Activated CD4-positive, alpha-beta T cell treated with anti-CD3 and anti-CD28 coated beads, Interleukin-2, amount 50 U/mL, for 1 hour (primary cell): ENCODE data around the gene BMPR1A.
"Not testable (repeated sequence)": the region's sequence is repeated elsewhere in the genome, so short reads cannot be mapped to it uniquely, and the experiment has no call there.

Experiments
- DNase-seq: peaks from one replicate; pipeline ENCODE4 v3.0.0-alpha.2; 2020

BMPR1A gene

DNA sequence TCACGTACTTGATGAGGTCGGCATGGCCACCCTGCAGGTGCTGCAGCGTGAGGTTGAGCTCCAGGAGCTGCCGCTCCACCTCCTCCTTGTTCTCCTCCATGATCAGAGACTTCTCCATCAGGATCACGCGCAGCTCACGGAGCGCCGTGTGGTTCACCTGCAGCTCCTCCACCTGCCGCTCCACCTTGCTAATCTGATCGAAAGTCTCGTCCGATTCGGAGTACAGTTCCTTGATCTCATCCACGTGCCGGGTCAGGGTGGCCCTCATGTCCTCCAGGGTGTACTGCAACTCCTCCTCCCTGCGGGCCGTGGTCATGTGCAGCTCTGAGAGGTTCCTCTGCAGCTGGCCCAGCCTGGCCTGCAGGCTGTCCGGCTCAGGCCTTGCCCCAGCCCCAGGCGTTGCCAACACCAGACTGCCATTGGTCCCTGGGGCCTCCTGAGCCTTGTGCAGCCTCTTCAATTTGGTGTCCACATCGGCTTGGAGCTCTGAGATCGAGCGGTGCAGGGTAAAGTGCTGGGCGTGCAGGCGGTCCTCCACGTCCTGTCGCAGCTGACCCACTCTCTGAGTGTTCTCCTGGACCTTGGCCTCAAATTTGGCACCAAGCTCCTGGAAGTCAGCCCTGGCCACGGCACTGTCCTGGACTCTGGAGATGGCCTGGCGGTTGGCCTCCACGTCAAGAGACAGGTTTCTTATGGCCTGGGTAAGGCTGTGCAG lies 187.1 kb downstream of the BMPR1A start:
- DNase-seq: no peak

DNA sequence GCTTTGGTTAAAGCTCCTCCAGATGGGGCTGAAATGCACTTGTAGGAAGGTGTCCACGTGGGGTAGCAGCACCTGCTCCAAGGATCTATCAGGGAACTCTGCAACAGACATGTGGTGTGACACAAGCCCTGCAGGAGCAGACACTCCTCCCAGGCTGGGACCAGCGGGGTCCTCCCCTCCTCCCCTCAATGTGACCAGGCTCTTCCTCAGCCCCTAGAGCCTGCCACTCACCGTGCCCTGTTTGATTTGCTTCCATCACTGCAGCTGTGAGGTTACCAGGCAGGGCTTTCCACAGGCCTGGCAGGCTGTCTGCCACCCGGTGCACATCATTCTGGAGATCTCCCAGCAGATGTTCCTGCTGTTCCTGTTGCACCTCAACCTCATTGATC lies 187.6 kb downstream of the BMPR1A start:
- DNase-seq: no peak

DNA sequence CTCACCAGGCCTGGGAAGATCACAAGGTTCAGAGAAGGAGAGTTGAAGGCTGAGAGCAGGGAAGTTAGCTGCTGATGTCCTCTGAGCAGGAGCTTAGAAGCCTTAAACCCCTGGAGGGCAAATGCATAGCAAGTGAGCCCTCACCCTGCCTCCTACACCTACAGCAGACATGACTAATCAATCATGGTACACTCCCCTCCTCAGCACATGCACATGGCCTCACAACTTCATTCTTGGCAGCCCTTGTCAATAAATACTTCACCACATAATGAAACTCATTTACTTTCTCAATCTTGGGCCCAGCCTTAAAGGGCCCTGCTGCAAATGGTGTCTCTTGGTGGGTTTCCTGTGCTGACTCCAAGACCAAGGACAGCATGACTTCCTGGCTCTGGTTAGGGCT lies 188.1 kb downstream of the BMPR1A start:
- no peak for DNase-seq

DNA sequence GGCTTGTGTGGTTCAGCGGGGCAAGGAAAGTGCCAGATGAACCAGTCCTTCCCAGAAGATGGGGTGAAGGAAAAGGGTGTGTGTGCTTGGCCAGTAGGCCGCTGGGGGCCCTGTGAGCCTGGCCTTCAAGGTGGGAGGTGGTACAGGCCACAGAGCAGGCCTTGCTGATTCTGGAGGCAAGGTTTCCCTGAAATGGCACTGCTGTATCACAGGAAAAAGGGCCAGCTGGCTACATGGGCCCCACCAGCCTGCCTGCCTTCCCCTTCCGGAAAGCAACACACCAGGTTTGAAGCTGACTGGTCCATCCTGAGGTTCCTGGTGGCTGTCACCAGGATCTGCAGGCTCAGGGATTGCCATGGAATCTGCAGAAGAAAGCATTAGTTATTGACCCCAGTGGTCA lies 188.5 kb downstream of the BMPR1A start:
- DNase-seq: no peak

DNA sequence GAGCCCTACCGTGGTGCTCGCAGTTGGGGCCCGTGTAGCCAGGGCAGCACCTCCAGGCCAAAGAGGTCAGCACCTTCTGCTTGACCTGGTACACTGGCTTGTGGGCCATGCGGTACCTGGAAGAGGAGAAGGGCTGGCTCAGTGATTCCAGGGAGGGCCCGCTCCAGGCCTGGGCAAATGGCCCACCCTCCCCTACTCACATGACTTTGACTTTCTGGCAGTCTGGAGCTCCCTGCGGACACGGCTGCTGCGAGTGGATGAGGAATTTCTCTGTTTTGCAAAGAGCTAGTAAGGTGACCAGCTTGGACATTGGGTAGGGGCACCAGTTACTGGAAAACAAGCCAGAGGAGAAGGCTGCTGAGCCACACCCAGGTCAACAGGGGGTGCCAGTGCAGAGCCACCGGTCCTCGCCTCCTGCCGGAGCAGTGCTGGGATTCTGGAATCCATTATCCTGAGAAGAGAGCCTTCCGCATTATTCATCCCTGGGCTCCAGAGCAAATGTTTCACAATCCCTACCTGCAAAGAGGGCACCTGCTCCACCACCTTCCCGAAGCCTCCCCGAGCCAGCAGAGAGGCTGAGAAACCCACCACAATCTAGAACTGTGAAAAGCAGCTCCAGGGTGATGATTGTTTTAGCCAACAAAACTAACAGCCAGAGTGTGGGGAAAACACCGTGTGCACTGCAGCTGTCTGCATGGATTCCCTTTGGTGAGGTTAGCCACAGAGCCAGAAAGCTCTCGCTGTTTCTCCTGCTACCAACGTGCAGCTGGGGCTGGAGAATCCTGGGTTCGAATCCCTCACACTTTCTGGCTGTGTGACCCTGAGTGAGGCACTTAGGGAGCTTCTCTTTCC lies 189.2 kb downstream of the BMPR1A start:
- DNase-seq: no peak

DNA sequence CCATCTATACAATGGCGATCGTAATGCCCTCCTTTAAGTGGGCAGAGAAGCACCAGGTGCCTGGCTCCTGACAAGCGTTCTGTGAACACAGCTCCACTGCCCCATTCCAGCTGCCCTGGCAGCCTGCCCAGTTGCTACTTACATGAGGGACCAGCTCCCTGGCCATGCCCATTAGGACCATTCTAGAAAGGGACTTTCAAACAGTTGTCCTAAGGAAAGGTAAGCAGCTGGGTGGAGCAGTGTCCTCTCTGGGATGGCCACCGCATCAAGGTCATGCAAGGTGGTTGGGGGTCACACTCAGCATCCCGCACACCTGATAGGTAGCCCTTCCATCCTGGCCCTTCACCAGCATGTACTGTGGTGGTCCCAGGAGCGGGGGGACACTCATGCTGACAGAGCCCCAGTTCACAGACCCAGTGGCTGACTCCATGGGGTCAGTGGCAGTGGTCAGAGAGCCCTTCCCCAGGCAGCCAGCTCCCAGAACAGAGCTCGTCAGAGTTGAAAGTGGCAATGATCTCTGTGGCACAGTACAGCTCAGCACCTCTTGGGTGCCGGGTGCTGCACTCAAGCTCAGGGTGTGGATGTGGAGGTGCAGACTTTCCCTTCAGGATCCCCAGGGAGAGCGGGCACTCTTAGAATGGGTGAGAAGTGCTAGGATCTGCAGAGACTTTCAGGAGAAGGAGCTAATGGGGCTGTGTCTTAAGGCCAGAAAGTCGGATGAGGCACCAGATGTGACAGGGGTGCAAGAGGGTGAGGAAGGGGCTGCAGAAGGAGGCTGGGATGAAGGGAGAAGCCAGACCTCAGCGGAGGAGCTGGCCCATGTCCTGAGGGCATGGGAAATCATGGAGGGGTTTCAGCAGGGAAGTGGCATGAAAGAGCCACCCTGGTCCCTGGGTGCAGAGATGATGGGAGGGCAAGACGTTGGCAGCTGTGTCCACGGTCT lies 190.1 kb downstream of the BMPR1A start:
- no peak for DNase-seq

DNA sequence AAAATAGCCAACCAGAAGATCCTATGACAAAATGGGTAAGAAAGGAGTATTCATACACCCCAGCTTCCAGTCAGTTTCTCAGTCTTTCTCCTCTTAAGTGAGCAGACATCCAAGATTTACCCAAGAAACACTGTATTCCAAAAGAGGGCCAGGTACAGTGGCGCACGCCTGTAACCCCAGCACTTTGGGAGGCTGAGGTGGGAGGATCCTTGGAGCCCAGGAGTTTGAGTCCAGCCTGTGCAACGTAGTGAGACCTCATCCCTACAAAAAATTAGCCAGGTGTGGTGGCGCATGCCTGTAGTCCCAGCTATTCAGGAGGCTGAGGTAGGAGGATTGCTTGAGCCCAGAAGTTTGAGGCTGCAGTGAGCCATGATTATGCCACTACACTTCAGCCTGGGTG lies 191.4 kb downstream of the BMPR1A start:
- not testable (repeated sequence) for DNase-seq

DNA sequence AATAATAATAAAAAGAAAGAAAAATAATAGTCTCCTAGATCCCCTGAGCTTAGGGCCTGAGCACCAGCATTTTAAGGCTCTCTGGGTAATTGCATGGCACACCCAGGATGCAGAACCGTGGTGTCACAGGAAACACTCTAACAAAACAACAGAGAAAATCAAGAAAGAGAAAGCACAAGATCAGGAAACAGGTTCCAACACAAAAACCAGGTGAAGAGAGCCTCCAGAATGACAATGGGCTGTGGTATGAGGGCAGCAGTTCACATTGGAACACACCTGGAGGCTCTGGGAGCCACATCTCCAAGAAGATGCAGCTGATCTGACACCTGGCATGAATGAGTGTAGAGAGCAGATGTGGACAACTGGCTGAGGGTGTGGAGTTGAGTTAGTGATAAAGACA lies 193.9 kb downstream of the BMPR1A start:
- no peak for DNase-seq

DNA sequence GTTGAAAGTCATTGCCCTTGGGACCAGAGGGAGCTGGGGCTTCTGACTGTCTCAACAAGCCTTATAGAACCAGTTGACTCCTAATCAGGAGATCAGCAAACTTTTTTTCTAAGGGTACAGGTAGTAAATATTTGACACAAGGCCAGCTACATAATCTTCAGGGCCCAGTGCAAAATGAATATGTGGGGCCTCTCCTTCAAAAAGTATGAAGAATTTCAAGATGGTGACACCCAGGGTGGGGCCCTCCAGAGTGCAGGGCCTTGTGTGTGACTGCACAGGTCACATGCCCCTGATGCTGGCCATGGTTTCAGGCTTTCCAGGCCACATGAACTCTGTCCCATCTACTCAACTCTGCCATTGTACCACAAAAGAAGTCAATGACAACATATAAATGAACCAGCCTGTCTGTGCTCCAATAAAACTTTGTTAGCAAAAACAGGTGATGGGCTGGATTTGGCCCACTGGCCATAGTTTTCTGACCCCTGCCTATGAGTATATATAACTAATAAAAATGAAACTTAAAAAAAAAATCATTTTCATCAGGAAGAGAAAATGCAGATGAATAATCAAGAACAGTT lies 194.9 kb downstream of the BMPR1A start:
- no peak for DNase-seq

DNA sequence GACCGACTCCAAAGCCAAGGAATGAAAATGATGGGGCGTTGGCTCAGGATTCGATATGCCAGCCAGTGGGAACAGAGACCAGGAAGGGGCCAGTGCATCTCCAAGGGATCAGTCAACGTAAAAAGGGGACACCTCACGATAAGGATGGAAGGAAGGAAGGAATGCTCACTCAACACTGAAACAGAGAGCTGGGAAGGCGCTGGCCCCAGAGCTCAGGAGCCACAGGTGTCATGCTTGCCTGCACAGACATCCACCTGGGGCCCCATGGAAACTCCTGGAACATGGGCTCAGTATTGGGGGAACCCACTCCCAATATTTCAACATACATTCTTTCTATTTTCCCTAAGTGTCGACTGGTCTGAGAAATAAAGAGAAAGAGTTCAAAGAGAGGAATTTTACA lies 195.7 kb downstream of the BMPR1A start:
- no peak for DNase-seq

DNA sequence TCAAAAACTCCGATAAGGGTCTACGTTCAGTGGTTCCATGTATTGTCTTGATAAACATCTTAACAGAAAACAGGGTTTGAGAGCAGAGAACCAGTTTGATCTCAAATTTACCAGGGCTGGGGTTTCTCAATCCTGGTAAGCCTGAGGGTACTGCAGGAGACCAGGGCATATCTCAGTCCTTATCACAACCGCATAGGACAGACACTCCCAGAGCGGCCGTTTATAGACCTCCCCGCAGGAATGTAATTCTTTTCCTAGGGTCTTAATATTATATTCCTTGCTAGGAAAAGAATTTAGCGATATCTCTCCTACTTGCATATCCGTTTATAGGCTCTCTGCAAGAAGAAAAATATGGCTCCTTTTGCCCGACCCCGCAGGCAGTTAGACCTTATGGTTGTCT lies 196.3 kb downstream of the BMPR1A start:
- DNase-seq: not testable (repeated sequence)

DNA sequence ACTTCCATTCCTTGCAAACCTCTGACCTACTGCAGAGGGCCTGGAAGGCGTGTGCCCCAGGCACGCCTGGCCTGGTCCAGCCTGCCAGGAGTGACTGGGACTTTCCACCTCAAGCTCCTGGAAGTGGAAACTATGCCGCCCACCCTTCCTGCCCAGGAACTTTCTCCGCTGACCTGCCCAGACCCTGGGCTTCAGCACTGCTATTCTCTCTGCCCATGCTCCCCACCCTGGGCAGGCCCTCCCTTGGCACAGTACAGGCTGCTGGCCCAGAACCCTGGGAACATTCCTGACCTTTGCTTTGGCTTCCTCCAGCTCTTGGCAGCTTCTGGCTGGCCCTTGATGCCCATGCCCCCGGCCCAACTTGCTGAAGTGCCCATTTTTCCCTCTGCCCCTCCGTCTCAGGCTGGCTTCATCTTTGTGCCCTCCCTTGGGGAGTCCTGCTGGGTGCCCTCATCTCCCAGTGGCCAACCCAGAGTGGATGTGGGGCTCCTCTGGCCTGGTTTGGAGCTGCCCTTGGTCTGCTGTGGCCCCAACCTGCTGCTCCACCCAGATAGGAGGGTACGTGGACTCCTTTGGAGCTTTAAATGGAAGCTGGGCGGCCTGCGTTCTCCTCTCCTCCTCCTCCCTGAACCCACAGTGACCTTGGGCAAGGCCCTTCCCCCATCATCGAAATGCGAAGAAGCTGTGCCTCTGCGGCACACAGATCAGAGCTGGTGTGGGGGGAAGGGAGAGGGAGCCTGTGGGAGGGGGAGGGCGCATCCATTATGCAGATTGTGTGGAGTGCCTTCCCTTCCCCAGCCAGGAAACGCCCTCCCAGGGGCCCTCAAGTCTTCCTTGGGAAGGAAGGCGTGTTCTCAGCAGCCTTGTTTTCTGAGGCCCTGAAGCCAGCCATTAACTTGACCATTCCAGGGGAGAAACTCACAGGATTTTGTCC lies 197.6 kb downstream of the BMPR1A start:
- DNase-seq: no peak

DNA sequence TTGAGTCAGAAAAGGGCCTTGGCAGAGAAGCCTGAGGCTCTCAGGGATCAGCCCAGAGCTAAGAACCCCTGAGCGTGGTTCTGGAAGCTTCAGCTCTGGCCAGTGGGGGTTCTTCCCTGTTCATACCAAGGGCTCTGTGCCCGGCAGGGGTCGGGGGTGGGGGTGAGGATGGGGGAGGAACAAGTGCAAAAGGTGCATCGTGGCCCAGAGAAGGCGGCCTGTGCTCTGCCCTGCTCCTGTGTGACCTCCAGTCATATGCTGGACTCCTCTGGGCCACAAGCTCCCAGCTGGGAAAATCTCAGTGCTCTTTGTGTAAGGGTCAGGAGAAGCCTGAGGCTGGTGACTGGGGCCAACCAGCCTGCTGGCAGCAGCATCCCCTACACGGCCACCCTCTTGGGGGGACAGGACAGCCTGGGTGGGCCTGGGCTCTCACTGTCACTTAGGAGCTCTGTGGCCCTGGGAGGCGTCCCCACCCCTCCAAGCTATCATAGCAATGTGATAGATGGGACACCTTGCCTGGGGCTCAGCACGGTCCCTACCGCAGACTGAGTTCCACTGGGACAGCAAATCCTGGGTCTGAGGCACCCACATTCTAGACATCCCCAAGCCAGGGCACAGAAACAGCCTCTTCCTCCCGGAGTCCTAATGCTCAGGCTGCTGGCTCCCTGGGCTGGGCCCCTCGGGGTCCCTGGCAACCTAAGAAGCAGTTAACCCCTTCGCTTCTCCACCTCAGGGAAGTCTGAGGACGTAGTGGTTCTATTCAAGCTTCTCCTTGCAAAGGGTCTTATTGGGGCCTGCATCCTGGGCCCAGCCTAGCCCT lies 198.5 kb downstream of the BMPR1A start:
- DNase-seq: no peak

DNA sequence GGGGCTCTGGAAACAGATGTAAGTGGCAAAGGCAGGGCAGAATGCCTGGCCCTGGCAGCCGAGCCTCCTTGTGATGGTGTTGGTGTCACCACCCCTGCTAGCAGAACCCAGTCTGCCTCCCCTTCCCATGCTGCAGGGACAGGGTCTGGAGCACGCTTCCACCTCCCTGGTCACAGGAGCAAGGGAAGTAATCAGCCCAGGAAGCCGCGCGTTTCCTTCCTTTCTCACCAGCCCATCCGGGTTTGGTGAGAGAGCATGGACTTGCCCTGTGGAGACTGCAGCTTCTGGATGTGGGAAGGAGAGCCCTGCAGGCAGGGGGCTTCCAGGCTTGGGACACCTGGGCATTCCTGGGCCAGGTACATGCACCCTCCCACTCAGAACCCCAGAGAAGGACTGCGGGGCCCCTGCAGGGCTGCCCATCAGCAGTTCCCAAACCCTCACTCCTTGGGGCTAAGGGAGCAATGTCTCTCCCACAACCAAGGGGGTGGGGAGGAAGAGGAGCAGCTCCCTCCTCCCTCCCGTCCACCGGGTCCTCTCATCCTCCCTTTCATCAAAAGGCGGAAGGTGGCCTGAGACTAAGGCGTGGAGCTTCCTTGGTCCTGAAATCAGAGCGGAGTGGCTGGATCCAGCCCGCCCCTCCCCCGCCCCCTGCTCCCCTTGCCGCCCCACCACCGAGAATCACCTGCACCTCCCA lies 199.2 kb downstream of the BMPR1A start:
- no peak for DNase-seq

DNA sequence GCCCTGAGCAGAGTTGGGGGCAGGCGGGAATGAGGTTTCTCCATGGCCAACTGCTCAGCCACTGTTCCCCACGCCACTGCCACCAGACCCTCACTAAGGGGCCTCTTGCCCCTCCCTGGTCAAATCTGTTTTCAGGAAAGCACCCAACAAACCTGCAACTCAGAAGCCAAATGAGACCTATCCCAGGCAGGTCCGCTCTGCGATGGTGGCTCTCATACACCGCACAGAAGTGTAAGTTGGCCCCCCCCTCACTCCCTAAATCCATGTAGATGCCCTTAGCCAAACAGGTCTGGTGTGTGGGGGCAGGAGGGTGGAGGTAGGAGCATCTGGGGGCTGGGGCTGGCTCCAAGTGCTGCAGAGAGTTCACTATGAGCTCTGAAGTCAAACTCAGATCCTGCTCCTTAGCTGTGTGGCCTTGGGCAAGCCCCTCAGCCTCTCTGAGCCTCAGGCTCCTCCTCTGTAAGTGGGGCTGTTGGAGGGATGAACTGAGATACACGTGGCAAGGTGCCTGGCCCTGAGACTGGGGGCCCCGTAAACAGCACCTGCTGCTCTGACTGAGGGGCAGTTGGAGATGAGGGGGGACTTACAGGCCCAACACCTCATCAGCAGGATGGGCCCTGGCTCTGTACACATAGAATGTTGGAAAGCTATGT lies 199.9 kb downstream of the BMPR1A start:
- DNase-seq: no peak

DNA sequence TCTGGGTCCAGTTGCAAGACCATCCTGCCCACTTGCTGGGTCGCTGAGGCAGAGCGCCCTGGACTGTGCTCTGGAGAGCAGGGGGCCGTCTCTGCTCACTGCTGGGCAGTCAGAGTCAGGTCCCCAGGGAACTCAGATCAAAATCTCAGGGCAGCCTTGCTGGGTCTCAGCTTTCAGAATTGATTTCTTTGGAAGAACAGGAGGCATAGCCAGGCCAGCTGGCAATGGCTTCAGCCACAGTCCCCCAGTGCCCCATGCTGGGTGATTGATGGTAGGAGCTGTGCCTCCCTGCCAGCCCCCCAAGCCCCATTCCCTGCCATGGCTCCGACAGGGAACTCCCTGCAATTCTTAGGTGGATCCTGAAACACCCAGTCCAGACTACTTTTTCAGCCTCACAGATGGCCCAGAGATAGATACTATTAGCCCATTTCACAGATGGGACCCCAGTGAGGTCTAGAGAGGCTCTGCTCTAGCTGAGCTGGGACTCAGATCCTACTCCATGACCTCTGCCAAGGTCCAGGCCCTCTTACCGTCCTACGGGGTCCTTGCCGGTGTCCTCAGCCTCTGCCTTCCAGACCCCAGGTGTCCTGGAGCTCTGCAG lies 200.5 kb downstream of the BMPR1A start:
- DNase-seq: no peak

DNA sequence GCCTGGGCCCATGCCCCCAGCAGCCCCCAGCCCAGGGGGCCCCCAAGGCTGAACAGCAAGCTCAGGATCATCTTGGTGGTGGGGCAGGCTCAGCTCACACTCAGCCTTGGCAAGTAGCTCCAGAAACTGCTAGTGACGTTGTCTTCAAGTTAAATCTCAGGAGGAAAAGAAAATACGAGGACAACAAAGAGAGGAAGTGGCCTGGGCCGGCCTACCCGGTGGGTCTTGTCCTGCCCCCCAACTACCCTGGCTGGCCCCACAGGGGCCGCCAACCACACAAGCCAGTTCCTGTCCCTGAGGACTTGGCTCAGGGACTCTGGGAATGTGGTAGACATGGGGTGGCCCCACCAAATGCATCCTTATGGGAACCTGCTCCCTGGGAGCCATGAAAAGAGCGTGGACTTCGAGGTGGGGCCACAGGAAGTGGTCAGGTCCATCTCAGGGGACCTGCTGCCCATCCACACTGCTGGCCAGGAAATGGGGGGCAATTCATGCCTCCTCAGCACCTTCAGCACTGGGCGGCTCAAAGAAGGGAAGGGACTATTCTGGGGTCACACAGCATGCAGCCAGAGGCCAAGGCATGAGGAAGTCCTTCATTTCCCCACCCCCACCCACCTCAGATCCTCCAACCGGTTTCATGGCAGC lies 201.2 kb downstream of the BMPR1A start, which contains the start of gene MMRN2:
Gene MMRN2, minus strand, starts transcription at position 145 of the 645 bp plus-strand sequence. Its CDS starts 74 bp downstream, at position 71.
- DNase-seq: no peak

DNA sequence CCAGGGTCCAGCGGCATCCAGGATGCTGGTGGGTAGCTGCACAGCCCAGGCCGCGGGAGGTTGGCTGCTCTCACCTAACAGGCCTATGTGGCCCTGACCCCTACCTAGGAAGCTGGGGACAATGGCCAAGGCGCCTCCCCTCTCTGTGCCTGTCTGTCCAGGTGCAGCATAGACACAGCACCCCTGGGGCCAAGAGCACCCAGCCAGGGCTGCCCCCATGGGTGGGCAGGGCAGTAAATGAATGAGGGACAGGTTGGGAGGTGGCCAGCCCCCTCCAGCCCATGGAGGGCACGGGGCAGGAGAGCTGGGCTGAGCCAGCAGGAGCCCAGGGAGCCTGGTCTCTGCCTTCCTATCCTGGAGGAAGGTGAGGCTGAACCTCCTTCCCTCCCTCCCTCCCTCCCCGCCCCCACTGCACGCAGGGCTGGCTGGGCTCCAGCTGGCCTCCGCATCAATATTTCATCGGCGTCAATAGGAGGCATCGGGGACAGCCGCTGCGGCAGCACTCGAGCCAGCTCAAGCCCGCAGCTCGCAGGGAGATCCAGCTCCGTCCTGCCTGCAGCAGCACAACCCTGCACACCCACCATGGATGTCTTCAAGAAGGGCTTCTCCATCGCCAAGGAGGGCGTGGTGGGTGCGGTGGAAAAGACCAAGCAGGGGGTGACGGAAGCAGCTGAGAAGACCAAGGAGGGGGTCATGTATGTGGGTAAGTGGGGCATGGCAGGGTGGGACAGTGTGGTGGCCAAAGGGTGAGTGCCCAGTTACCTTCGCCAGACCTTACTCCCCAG lies 201.9 kb downstream of the BMPR1A start, which contains the start of gene SNCG:
Gene SNCG, plus strand, starts transcription at position 484 of the 785 bp plus-strand sequence. Its CDS starts 99 bp downstream, at position 583.
- DNase-seq: no peak
